Left ventricle myocardium inferior (tissue), 1 donor: ENCODE measurements around the gene CREBRF. TPM values are rescaled to one million over a fixed set of nuclear protein-coding genes. Genes with fewer than 3 reads are reported as not detected.

Source experiments
- DNase-seq: peaks from one replicate; pipeline ENCODE4 v3.0.0-alpha.2; 2020
- H3K27ac ChIP-seq: fragments of 200-600 bp; replicated peaks from 2 replicates; pipeline ENCODE4 v1.8.0; 2021
- H3K27me3 ChIP-seq: fragments of 200-600 bp; 2 replicates; pipeline ENCODE4 v1.8.0; 2021; ENCODE audit warnings: low read depth
- H3K36me3 ChIP-seq: fragments of 200-600 bp; 2 replicates; pipeline ENCODE4 v1.8.0; 2021
- H3K4me1 ChIP-seq: fragments of 200-600 bp; 2 replicates; pipeline ENCODE4 v1.8.0; 2021
- H3K4me3 ChIP-seq: fragments of 200-600 bp; 2 replicates; pipeline ENCODE4 v1.8.0; 2021; ENCODE audit warnings: mild to moderate bottlenecking, moderate library complexity
- H3K9me3 ChIP-seq: fragments of 200-600 bp; replicated peaks from 2 replicates; pipeline ENCODE4 v1.8.0; 2021
- intact Hi-C: fragments of 100-400 bp; cut with micrococcal nuclease; formaldehyde crosslinking; loops from one replicate; pipeline ENCODE4 v1.11.0; 2022
- total RNA-seq: library from RNA; stranded (reverse); fragmentation: NEBNext Ultra II Directional; extraction: Animal tissue kit (Norgen Biotek cat#: 25700); gene quantifications from one replicate; pipeline ENCODE4 v1.2.1, GENCODE V29; 2021
- TF ChIP-seq, protein P1 (sequence below): fragments of 200-600 bp; IDR thresholded peaks from 2 replicates; pipeline ENCODE4 v1.8.0; 2021; ENCODE audit warnings: antibody characterized with exemption, mild to moderate bottlenecking, borderline replicate concordance
- donor health status: DM: no; HTN: yes; CAD: no; lungs with severe emphysema.

The CREBRF gene
- total RNA-seq, 1 donor from 2014 or later = 24.1 TPM

- H3K27me3 ChIP-seq = no peaks in the 10 kb centered on the region
- DNase-seq = no peak
- peaks cover 38% of the 10 kb centered on the region for H3K4me1 ChIP-seq
- peaks cover 51% of the 10 kb centered on the region for H3K36me3 ChIP-seq
- no peak overlapping the region for H3K4me3 ChIP-seq
- no peaks in the 10 kb centered on the region for H3K9me3 ChIP-seq
- intact Hi-C loops = no loop called here
- no peak overlapping the region for H3K27ac ChIP-seq
- TF ChIP-seq, protein P1, sequence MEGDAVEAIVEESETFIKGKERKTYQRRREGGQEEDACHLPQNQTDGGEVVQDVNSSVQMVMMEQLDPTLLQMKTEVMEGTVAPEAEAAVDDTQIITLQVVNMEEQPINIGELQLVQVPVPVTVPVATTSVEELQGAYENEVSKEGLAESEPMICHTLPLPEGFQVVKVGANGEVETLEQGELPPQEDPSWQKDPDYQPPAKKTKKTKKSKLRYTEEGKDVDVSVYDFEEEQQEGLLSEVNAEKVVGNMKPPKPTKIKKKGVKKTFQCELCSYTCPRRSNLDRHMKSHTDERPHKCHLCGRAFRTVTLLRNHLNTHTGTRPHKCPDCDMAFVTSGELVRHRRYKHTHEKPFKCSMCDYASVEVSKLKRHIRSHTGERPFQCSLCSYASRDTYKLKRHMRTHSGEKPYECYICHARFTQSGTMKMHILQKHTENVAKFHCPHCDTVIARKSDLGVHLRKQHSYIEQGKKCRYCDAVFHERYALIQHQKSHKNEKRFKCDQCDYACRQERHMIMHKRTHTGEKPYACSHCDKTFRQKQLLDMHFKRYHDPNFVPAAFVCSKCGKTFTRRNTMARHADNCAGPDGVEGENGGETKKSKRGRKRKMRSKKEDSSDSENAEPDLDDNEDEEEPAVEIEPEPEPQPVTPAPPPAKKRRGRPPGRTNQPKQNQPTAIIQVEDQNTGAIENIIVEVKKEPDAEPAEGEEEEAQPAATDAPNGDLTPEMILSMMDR = no peak
Measured at GRCh38 chr5:173091981-173092380, 35.8 kb downstream of the CREBRF start.

GRCh38 chr5:173093606-173094005 lies 37.5 kb downstream of the CREBRF start:
- Histone ChIP-seq H3K4me3 (no peak overlapping the region), H3K4me1 (peaks cover 54% of the 10 kb centered on the region), H3K9me3 (no peaks in the 10 kb centered on the region), H3K27ac (peak overlapping the region; percentile 59), H3K27me3 (no peaks in the 10 kb centered on the region), H3K36me3 (peaks cover 34% of the 10 kb centered on the region)
- DNase-seq = no peak
- TF ChIP-seq, protein P1 = no peak
- intact Hi-C loops = no loop called here

GRCh38 chr5:173094012-173094661 lies 38.0 kb downstream of the CREBRF start:
- TF ChIP-seq, protein P1 = no peak
- Histone ChIP-seq H3K9me3 (no peaks in the 10 kb centered on the region), H3K4me1 (peaks cover 58% of the 10 kb centered on the region), H3K27me3 (no peaks in the 10 kb centered on the region), H3K27ac (peak overlapping the region; percentile 59), H3K4me3 (no peak overlapping the region), H3K36me3 (peaks cover 29% of the 10 kb centered on the region)
- intact Hi-C loops = no loop called here
- no peak for DNase-seq

GRCh38 chr5:173098787-173099186 lies 42.6 kb downstream of the CREBRF start:
- Histone ChIP-seq H3K4me1 (peaks cover 59% of the 10 kb centered on the region), H3K9me3 (peaks cover 7% of the 10 kb centered on the region), H3K36me3 (peaks cover 9% of the 10 kb centered on the region), H3K27me3 (no peaks in the 10 kb centered on the region), H3K27ac (no peak overlapping the region), H3K4me3 (no peak overlapping the region)
- no peak for DNase-seq
- TF ChIP-seq, protein P1 = no peak
- intact Hi-C loops = no loop called here

DNA sequence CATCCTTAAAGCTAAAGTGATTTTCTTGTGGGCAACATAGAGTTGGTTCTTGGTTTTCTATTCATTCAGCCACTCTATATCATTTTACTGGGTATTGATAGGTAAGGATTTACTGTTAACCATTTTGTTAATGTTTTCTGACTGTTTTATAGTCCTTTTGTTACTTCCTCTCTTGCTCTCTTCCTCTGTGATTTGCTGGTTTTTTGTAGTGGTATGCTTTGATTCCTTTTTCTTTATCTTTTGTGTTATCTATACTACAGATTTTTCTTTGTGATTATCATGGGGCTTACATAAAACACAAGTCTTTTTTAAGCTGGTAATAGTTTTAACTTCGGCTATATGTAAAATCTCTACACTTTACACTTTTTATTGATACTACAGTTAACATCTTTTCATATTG lies 43.3 kb downstream of the CREBRF start:
- Histone ChIP-seq H3K36me3 (peaks cover 9% of the 10 kb centered on the region), H3K4me1 (peaks cover 52% of the 10 kb centered on the region), H3K4me3 (no peak overlapping the region), H3K9me3 (peaks cover 7% of the 10 kb centered on the region), H3K27me3 (no peaks in the 10 kb centered on the region), H3K27ac (no peak overlapping the region)
- intact Hi-C loops = no loop called here
- TF ChIP-seq, protein P1 = no peak
- no peak for DNase-seq
